DMS 273 (cell line): ENCODE results near the gene FMO3.

Source experiments
- DNase-seq: peaks from one replicate; lab custom pipeline; 2025; ENCODE audit not compliant: unreplicated experiment; lab: John Stamatoyannopoulos, UW

Gene FMO3

DNA sequence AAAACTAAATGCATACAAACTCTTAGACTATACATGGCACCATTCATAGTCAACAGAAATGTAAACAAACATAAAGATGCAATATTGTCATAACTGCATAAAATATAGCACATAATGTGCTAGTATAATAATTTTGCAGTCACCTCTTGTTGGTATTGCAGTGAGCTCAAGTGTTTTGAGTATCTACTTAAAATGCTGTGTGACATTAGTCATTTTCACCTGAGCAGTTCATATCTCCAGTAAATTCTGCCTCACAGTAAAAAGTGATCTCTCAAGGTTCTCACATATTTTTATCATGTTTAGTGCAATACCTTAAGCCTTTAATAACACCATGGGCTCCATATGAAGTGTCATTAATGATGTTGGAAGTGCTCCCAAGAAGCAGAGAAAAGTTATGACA, 64.8 kb downstream of the FMO3 start:
- DNase-seq, result no peak

GRCh38 chr1:171158096-171158495, 67.4 kb downstream of the FMO3 start:
- DNase-seq, result no peak

DNA sequence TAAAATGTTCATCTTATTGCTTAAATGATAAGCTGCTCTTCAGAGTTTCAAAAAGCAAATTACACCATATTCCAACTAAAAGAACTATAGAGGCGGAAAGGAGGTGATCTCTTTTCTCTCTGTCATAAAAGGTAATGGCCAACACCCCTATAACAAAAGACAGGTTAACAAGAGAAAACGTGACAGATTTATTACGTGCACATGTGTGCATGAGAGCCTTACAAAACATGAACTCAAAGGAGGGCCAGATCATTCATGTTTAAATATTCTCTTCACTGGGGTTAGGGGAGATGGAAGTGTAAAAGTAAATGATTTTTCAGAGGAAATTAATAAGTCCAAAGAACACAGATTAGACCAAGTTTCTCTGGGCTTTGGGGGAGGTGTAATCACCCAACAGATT, 67.8 kb downstream of the FMO3 start:
- no peak for DNase-seq

GRCh38 chr1:171159148-171159547, 68.4 kb downstream of the FMO3 start:
- DNase-seq, result no peak

GRCh38 chr1:171160211-171160610, 69.5 kb downstream of the FMO3 start:
- DNase-seq, result no peak

- no peak for DNase-seq
These were observed 70.1 kb downstream of the FMO3 start for GRCh38 chr1:171160639-171161354.

DNA sequence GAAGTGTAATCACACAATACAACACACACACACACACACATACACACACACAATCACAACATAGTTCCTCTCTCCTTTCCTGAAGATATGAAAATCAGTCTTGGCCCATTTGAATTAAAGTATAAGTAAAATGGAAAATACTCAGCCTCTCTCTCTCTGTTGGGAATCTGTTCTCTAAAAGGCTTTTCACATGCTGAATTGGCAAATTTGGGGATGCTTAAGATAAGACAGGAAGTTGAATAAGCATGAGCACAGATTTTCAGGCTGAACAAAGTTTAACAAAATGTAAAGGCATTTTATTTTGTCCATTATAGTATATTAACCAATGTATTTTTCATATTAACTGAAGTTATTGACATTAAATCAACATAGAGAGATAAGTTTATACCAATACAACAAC, 70.7 kb downstream of the FMO3 start:
- no peak for DNase-seq

GRCh38 chr1:171166361-171166760, 75.7 kb downstream of the FMO3 start:
- DNase-seq, result no peak
